ENCODE measurements around the gene PIN1. TPM values are rescaled to one million over a fixed set of nuclear protein-coding genes. Genes with fewer than 3 reads are reported as not detected.

PIN1 gene
- total and polyA plus RNA-seq, 2 of the 13 experiments (the other 11 are each of a cell fraction or from before 2014, with no cell fraction given): 31.9 to 72.0 TPM

GRCh38 chr19:9827289-9828238, 7.6 kb upstream of the PIN1 start, which contains the start of gene UBL5 (continued):
- TF ChIP-seq, protein P1, sequence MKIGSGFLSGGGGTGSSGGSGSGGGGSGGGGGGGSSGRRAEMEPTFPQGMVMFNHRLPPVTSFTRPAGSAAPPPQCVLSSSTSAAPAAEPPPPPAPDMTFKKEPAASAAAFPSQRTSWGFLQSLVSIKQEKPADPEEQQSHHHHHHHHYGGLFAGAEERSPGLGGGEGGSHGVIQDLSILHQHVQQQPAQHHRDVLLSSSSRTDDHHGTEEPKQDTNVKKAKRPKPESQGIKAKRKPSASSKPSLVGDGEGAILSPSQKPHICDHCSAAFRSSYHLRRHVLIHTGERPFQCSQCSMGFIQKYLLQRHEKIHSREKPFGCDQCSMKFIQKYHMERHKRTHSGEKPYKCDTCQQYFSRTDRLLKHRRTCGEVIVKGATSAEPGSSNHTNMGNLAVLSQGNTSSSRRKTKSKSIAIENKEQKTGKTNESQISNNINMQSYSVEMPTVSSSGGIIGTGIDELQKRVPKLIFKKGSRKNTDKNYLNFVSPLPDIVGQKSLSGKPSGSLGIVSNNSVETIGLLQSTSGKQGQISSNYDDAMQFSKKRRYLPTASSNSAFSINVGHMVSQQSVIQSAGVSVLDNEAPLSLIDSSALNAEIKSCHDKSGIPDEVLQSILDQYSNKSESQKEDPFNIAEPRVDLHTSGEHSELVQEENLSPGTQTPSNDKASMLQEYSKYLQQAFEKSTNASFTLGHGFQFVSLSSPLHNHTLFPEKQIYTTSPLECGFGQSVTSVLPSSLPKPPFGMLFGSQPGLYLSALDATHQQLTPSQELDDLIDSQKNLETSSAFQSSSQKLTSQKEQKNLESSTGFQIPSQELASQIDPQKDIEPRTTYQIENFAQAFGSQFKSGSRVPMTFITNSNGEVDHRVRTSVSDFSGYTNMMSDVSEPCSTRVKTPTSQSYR (CRISPR knock-in tag; IDR thresholded peaks at IDR 0.05; ENCODE audit: borderline replicate concordance): no peak; the same call in 1 of the 2 replicates
- TF ChIP-seq CEBPB (IDR thresholded peaks at IDR 0.05; ENCODE audit: borderline replicate concordance, low read depth, low read length) (no peak), ZNF547 (CRISPR knock-in tag; IDR thresholded peaks at IDR 0.05) (no peak; the same call in 1 of the 2 replicates), ZSCAN29 (CRISPR knock-in tag; conservative IDR thresholded peaks at IDR 0.05) (0 out of 2 replicates have a peak, but pooled peaks have one; percentile 71), ZNF660 (CRISPR knock-in tag; IDR thresholded peaks at IDR 0.05; ENCODE audit: borderline replicate concordance, low read depth) (no peak), GZF1 (CRISPR knock-in tag; IDR thresholded peaks at IDR 0.05) (0 out of 2 replicates have a peak, but pooled peaks have one; percentile 48), HNF4A (CRISPR knock-in tag; IDR thresholded peaks at IDR 0.05) (peak; percentile 28), NCOA2 (CRISPR knock-in tag; IDR thresholded peaks at IDR 0.05) (peak; percentile 53), ZBTB7A (CRISPR knock-in tag; IDR thresholded peaks at IDR 0.05) (no peak), KLF12 (CRISPR knock-in tag; IDR thresholded peaks at IDR 0.05; ENCODE audit: borderline replicate concordance) (0 out of 2 replicates have a peak, but pooled peaks have one; percentile 55), BRCA1 (CRISPR knock-in tag; IDR thresholded peaks at IDR 0.05) (0 out of 2 replicates have a peak, but pooled peaks have one; percentile 23), ZNF234 (CRISPR knock-in tag; conservative IDR thresholded peaks at IDR 0.05) (no peak), ZNF34 (CRISPR knock-in tag; IDR thresholded peaks at IDR 0.05; ENCODE audit: borderline replicate concordance) (no peak), MXD3 (CRISPR knock-in tag; IDR thresholded peaks at IDR 0.05) (no peak), BATF2 (CRISPR knock-in tag; IDR thresholded peaks at IDR 0.05) (no peak), SP4 (CRISPR knock-in tag; IDR thresholded peaks at IDR 0.05) (peak; percentile 84), REL (CRISPR knock-in tag; conservative IDR thresholded peaks at IDR 0.05) (no peak), KMT2B (CRISPR knock-in tag; IDR thresholded peaks at IDR 0.05) (peak; percentile 89), ZNF607 (CRISPR knock-in tag; IDR thresholded peaks at IDR 0.05; ENCODE audit: borderline replicate concordance) (peak; percentile 85; the same call in 1 of the 2 replicates), ZNF501 (CRISPR knock-in tag; IDR thresholded peaks at IDR 0.05) (peak; percentile 85)
- TF ChIP-seq, protein P2, sequence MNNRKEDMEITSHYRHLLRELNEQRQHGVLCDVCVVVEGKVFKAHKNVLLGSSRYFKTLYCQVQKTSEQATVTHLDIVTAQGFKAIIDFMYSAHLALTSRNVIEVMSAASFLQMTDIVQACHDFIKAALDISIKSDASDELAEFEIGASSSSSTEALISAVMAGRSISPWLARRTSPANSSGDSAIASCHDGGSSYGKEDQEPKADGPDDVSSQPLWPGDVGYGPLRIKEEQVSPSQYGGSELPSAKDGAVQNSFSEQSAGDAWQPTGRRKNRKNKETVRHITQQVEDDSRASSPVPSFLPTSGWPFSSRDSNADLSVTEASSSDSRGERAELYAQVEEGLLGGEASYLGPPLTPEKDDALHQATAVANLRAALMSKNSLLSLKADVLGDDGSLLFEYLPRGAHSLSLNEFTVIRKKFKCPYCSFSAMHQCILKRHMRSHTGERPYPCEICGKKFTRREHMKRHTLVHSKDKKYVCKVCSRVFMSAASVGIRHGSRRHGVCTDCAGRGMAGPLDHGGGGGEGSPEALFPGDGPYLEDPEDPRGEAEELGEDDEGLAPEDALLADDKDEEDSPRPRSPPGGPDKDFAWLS (CRISPR knock-in tag; IDR thresholded peaks at IDR 0.05; ENCODE audit: borderline replicate concordance): no peak
- TF ChIP-seq, protein P3, sequence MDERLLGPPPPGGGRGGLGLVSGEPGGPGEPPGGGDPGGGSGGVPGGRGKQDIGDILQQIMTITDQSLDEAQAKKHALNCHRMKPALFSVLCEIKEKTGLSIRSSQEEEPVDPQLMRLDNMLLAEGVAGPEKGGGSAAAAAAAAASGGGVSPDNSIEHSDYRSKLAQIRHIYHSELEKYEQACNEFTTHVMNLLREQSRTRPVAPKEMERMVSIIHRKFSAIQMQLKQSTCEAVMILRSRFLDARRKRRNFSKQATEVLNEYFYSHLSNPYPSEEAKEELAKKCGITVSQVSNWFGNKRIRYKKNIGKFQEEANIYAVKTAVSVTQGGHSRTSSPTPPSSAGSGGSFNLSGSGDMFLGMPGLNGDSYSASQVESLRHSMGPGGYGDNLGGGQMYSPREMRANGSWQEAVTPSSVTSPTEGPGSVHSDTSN (CRISPR knock-in tag; IDR thresholded peaks at IDR 0.05): no peak
